Ectodermal cell (in vitro differentiated cells): Measurements from ENCODE around the gene CEP350.

Experiments
- H3K27ac ChIP-seq: 2 replicates; pipeline ENCODE4 v1.7.0; 2013; ENCODE audit warnings: mild to moderate bottlenecking, low read depth, low read length; ENCODE audit not compliant: insufficient read depth, poor library complexity, severe bottlenecking
- H3K27me3 ChIP-seq: 2 replicates; pipeline ENCODE4 v1.7.0; 2013; ENCODE audit warnings: mild to moderate bottlenecking, low read length; ENCODE audit not compliant: insufficient read depth, control insufficient read depth, poor library complexity, severe bottlenecking
- H3K36me3 ChIP-seq: one replicate; pipeline ENCODE4 v1.7.0; 2013; ENCODE audit warnings: low read length; ENCODE audit not compliant: control insufficient read depth, insufficient read depth
- H3K4me1 ChIP-seq: one replicate; pipeline ENCODE4 v1.7.0; 2013; ENCODE audit warnings: low read length; ENCODE audit not compliant: control insufficient read depth, insufficient read depth
- H3K4me3 ChIP-seq: 2 replicates; pipeline ENCODE4 v1.7.0; 2013; ENCODE audit warnings: low read depth, low read length, control low read depth; ENCODE audit not compliant: insufficient read depth
- H3K9me3 ChIP-seq: 2 replicates; pipeline ENCODE4 v1.7.0; 2013; ENCODE audit warnings: mild to moderate bottlenecking, low read length, moderate library complexity; ENCODE audit not compliant: control insufficient read depth
- WGBS, 2 experiments: methylation state at CpG; one replicate each; pipeline ENCODE4 v1.1.7; 2013; ENCODE audit warnings: missing lambda C conversion rate in 2 of 2; 5-methylcytosine and 5-hydroxymethylcytosine counted together

The CEP350 gene

DNA sequence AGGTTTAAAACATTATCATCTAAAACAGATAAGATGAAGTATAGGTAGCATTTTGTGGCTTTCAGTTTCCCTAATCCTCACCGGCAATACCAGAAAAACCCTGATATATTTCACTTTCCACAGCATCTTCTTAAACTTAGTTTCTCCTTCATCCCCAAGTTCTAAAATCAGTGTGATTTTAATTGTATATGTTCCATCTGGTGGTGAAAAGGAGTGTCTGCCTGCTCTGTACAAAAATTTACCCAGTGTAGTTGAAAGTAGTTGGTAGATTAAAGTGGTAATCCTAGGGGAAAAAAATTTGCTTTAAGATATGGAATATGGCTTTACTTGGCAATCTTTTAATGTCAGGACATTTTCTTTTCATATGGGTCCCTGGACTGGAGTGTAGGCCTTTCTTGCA lies 74.3 kb downstream of the CEP350 start:
- Histone ChIP-seq H3K36me3 (peaks cover 20% of the 10 kb centered on the region), H3K4me1 (no peaks in the 10 kb centered on the region), H3K27me3 (no peaks in the 10 kb centered on the region), H3K4me3 (no peak overlapping the region), H3K27ac (no peak overlapping the region), H3K9me3 (no peaks in the 10 kb centered on the region)
- WGBS, 2 experiments: 100% methylated on average over 1 of the region's 1 CpG; no CpG with 5 or more reads in 1 of the 2 experiments

DNA sequence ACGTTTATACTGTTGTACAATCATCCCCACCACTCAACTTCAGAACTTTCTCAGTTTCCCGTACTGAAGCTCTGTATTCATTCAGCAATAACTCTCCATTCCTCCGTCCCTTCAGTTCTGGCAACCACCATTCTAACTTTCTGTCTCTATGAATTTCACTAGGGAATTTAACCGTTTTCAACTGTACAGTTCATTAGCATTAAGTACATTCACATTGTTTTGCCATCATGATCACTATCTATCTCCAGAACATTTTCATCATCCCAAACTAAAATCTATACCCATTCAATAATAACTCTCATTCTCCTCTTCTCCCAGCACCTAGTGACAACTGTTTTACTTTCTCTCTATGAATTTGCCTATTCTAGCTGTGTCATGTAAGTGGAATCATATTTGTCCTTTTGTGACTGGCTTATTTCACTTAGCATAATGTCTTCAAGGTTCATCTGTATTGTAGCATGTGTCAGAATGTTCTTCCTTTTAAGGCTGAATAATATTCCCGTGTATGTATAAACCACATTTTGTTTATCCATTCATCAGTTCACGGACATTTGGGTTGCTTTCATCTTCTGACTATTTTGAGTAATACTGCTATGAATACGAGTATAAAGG lies 75.0 kb downstream of the CEP350 start:
- Histone ChIP-seq H3K4me3 (no peak overlapping the region), H3K27me3 (no peaks in the 10 kb centered on the region), H3K4me1 (no peaks in the 10 kb centered on the region), H3K36me3 (peaks cover 16% of the 10 kb centered on the region), H3K9me3 (no peaks in the 10 kb centered on the region), H3K27ac (no peak overlapping the region)
- 67 to 80% methylated on average over 4 to 6 of the region's 7 CpGs for WGBS, 2 experiments

DNA sequence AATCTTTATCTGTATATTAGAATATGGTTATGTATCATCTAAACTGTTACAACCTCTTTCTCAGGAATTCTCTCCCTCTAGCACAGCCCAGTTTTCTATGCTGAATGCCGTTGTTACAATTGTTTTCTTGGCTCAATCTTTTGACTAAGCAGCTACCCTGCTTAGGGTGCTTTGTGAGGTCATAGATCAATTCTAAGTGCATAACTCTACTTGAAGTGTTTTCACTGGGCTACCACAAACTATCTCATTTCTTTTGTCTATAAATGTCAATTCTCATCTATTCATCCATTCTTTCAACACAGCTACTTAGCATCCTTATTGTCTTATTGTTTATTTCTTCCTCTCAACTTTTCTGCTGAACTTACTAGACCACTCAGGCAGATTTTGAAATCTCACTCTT lies 77.1 kb downstream of the CEP350 start:
- WGBS, 2 experiments: 83 to 94% methylated on average over 1 of the region's 1 CpG
- H3K4me1 ChIP-seq: no peaks in the 10 kb centered on the region
- no peak overlapping the region for H3K27ac ChIP-seq
- H3K4me3 ChIP-seq: no peak overlapping the region
- H3K27me3 ChIP-seq: no peaks in the 10 kb centered on the region
- no peaks in the 10 kb centered on the region for H3K9me3 ChIP-seq
- peaks cover 15% of the 10 kb centered on the region for H3K36me3 ChIP-seq

DNA sequence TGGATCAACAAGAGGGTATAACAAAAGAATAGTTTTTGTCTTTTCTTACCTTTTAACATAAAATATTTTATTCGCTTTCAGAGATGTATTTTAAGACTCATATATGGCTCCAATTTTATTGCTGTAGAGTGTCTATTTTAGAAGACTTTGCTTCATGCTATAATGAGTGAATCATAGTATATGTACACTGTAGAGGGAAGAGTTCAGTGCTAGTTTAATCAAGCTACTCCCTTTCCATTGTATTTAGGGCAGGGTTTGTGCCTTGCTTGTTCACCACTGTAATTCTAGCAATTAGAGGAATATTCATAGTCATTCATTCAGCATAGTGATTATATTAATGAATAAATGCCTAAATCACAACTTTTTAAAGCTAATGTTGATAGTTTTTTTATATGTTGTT lies 78.8 kb downstream of the CEP350 start:
- H3K36me3 ChIP-seq: peaks cover 12% of the 10 kb centered on the region
- no peaks in the 10 kb centered on the region for H3K4me1 ChIP-seq
- H3K9me3 ChIP-seq: no peaks in the 10 kb centered on the region
- no peak overlapping the region for H3K4me3 ChIP-seq
- no peak overlapping the region for H3K27ac ChIP-seq
- 40% methylated on average over 1 of the region's 1 CpG; no CpG with 5 or more reads in 1 of the 2 experiments for WGBS, 2 experiments
- H3K27me3 ChIP-seq: no peaks in the 10 kb centered on the region

DNA sequence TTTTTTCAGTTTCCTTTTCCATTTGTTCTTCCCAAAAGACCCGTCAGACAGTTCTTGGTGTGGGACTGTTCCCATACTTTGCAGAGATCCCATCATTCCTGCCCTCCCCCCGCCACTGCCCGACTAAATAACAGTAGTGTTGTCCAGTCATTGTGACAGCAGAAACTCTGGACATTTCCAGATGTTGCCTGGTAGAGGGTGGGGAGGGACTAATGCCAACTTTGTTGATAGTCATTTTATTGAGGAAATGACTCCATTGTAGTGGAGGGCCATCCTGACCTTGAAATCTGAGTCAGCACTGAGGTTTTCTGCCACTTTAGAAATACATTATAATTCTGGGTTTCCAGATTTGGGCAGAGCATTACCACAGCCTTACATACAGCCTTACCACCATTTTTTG lies 85.4 kb downstream of the CEP350 start:
- Histone ChIP-seq H3K9me3 (no peaks in the 10 kb centered on the region), H3K27me3 (no peaks in the 10 kb centered on the region), H3K4me1 (no peaks in the 10 kb centered on the region), H3K36me3 (peaks cover 32% of the 10 kb centered on the region), H3K27ac (no peak overlapping the region), H3K4me3 (no peak overlapping the region)
- 96 to 98% methylated on average over 3 of the region's 3 CpGs for WGBS, 2 experiments

DNA sequence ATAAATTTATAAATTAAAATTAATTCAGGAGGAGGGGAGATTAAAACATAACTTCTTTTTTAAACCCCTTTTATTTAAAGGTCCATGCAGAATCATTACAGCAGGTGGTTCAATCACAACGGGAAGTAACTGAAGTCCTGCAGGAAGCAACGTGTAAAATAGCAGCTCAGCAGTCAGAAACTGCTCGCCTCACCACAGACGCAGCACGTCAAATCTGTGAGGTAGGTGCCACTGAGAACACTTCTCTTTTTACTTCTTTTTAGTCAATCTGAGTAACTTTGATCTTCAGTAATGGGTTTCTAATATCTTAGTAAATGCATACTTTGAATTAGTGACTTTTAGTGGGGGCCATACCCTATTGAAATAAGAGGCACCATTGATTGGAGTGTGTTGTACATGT lies 87.0 kb downstream of the CEP350 start:
- Histone ChIP-seq H3K36me3 (peaks cover 37% of the 10 kb centered on the region), H3K27me3 (no peaks in the 10 kb centered on the region), H3K4me1 (no peaks in the 10 kb centered on the region), H3K9me3 (no peaks in the 10 kb centered on the region), H3K27ac (no peak overlapping the region), H3K4me3 (no peak overlapping the region)
- WGBS, 2 experiments: 95% methylated on average over 5 of the region's 5 CpGs

DNA sequence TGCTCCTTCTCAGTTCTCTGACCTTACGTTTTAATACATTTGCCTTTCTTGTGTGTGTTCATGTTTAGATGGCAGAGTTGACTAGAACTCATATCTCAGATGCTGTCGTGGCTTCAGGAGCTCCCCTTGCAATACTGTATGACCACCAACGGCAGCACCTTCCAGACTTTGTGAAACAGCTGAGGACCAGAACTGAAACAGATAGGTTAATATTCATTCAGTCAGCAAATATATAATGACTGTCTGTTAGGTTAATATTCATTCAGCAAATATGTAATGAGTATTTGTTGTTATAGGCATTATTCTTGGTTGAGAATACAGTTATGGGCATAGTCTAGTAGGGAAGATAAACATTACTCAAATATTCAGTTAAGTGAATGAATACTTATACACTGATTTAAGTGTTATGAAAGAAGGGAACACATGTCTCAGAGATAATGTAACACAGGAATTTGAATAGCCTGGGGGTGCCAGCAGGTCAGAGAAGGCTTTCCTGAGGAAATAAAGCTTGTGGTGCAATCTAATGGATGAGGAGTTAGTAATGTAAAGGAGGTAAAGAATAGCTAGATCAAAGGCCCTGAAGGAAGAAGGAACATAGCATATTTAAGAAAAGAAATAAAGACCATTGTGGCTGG lies 88.5 kb downstream of the CEP350 start:
- no peak overlapping the region for H3K4me3 ChIP-seq
- H3K36me3 ChIP-seq: peaks cover 28% of the 10 kb centered on the region
- H3K4me1 ChIP-seq: no peaks in the 10 kb centered on the region
- no peak overlapping the region for H3K27ac ChIP-seq
- no peaks in the 10 kb centered on the region for H3K27me3 ChIP-seq
- 95 to 98% methylated on average over 3 of the region's 3 CpGs for WGBS, 2 experiments
- no peaks in the 10 kb centered on the region for H3K9me3 ChIP-seq

DNA sequence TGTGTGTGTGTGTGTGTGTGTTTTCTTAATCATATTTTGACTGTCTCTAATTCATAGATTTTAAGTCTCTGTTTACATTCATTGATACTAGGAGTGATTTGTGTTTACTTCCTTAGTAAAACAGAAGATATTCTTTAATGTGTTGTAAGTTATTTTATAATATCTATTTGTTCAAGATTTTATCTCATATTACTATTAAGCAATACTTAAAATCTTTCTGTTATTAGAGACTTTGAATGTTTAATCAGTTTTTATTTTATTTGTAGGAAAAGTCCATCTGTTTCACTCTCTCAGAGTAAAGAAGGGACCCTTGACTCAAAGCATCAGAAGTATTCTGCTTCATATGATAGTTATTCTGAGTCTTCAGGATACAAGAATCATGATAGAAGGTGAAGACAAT lies 89.2 kb downstream of the CEP350 start:
- Histone ChIP-seq H3K9me3 (no peaks in the 10 kb centered on the region), H3K36me3 (peaks cover 32% of the 10 kb centered on the region), H3K27ac (no peak overlapping the region), H3K4me1 (no peaks in the 10 kb centered on the region), H3K4me3 (no peak overlapping the region), H3K27me3 (no peaks in the 10 kb centered on the region)

DNA sequence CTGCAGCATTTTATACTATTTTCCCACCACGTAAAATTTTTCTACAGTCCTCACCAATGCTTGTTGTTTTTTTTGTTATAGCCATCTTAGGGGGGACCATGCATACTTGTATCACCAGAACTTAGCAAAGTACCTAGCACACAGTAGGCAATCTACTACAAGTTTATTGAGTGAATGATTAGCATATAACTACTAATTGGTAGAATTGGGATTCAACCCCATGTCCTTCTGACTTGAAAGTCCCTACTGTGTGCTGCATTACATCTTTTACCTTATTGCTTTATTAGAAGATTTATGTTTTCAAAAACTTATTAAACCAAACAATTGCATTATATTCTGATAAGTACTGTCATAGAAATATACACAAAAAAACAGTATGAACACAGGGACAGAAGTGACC lies 92.1 kb downstream of the CEP350 start:
- no peaks in the 10 kb centered on the region for H3K27me3 ChIP-seq
- H3K4me1 ChIP-seq: no peaks in the 10 kb centered on the region
- peaks cover 47% of the 10 kb centered on the region for H3K36me3 ChIP-seq
- H3K27ac ChIP-seq: no peak overlapping the region
- 89% methylated on average over 1 of the region's 1 CpG; no CpG with 5 or more reads in 1 of the 2 experiments for WGBS, 2 experiments
- no peak overlapping the region for H3K4me3 ChIP-seq
- H3K9me3 ChIP-seq: no peaks in the 10 kb centered on the region

DNA sequence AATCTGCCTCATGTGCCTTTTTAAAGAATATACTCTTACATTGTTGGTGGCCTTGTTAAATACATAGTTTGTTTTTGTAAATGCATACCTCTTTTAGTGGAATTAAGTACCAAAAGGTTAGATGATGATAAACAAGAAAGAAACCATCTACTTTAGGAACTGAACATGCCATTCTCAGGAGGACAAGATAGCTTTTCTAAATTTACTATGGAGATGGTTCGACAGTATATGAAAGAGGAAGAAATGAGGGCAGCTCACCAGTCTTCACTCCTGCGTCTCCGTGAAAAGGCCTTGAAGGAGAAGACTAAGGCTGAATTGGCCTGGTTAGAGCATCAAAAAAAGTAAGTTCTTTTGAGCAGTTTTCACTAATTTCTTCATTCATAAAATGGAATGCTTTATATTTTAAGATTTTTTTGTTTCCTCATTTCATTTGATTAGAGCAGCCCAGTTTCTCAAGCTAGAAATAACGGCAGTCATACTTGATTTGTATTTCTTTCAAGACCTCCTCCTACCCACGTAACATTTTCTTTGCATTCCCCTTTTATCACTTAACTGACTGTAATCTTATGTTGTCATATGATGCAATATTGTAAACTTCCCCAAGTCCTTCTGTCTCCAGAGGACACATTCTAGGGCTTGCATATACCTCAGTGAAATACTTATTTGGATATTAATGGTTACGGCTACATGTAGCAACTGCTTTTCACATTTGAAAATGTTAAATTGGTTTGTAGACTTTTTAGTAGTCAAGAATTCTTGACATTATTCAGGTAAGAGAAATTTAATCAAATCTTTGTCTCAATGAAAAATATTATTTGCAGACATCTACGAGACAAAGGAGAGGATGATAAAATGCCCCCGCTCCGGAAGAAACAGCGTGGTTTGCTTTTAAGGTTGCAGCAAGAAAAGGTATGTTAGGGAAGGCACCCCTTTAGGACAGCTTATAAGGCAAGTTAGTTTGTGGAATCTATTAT lies 99.3 kb downstream of the CEP350 start:
- Histone ChIP-seq H3K27me3 (no peaks in the 10 kb centered on the region), H3K4me1 (no peaks in the 10 kb centered on the region), H3K9me3 (no peaks in the 10 kb centered on the region), H3K4me3 (no peak overlapping the region), H3K36me3 (peaks cover 37% of the 10 kb centered on the region), H3K27ac (no peak overlapping the region)
- WGBS, 2 experiments: 94 to 98% methylated on average over 7 to 10 of the region's 10 CpGs
